HG03575 (cell line): ENCODE data around the gene TESMIN.

Experiments
- ATAC-seq: cut with Tn5 transposase; IDR thresholded peaks from one replicate; pipeline ENCODE4 v1.9.1; 2021; ENCODE audit not compliant: unreplicated experiment, insufficient number of reproducible peaks, low FRiP score; ENCODE audit errors: extremely low read depth

TESMIN gene

DNA sequence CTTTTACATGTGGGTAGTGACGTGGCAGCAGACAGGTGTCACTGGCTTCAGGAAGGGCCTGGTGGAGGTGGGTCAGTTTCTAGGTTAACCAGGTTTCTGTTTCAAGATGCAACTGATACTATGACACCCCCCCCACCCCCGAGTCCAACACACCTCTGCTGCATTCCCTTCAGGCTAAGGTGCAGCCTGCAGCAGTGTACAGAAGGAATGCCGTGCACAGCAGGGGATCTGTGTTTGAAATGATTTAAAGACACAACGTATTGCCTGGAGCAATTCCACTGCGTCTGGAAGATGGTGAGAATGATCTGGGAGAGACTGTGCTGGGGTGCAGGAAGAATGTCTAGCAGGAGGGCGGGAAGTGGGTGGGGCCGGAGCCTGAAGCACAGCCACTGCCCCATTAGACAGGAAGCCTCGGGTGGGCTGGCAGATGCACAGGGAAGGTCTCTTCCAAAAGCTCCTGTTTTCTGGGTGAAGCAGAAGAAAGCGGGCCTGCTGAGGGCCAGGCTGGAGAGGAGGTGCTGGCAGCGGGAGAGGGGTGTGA, 11.9 kb upstream of the TESMIN start:
- no peak for ATAC-seq

DNA sequence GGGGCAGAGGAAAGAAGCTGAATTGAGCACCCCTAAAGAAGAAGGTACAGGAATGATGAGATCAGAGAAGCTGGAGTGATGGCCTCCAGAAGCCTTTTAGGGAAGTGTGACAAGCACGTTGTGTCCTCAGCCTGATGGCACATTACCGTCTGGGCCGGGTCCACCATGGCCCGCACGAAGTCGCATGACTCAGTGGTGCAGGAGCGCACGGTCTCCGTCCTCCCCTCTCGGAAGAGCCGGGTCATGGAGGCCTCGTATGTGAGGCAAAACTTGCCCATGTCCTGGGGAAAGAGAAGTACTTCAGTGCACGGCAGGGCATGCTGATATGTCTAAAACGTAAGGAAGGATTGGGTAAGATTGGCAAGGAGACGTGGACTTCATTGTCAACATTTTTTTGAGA, 11.2 kb upstream of the TESMIN start:
- no peak for ATAC-seq

DNA sequence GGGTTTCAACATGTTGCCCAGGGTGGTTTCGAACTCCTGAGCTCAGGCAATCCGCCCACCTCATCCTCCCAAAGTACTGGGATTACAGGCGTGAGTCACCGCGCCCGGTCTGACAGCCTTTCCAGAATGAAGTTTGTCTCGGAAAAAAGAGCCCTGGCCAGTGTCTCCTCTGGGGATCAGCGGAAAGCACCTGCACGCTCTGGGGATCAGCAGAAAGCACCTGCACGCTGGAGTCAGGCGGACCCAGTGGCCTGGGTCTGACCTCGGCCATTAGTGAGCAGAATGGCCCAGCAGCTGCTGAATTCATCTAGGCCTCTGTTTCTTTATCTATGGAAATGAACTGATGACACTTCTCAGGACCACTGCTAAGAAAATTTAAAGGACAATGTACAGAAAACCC, 10.5 kb upstream of the TESMIN start:
- no peak for ATAC-seq

DNA sequence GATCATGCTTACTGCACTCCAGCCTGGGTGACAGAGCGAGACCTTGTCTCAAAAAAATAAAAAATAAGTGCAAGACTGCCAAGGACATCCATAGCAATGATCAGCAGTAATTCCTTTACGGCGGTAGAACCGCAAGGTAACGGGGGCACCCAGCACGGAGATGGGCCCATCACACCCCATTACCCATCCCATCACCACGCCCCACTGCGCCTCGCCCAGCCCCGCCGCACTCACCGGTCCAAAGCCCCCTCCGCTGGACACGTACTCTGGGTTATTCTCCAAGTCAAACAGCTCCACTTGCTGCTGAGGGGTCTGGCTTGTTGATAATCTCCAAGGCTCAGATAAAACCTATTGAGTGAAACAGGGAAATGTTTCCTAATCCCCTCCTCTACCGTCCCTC, 8.7 kb upstream of the TESMIN start:
- ATAC-seq = no peak

DNA sequence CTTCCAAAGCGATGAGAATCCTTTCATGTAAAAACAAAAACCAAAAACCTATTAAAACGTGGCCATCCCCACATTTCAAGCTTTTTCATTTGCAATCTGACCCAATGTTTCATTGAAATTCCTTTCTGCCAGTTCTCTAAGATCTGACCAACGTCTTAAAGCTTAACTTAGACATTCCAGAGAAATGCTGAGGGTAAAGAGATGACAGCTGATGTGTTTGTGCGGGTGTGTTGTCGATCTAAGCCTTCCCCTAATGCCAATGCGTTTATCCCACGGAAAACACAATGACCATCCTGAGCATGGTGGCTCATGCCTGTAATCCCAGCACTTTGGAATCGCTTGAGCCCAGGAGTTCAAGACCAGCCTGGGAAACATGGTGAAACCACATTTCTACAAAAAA, 6.4 kb upstream of the TESMIN start:
- no peak for ATAC-seq

DNA sequence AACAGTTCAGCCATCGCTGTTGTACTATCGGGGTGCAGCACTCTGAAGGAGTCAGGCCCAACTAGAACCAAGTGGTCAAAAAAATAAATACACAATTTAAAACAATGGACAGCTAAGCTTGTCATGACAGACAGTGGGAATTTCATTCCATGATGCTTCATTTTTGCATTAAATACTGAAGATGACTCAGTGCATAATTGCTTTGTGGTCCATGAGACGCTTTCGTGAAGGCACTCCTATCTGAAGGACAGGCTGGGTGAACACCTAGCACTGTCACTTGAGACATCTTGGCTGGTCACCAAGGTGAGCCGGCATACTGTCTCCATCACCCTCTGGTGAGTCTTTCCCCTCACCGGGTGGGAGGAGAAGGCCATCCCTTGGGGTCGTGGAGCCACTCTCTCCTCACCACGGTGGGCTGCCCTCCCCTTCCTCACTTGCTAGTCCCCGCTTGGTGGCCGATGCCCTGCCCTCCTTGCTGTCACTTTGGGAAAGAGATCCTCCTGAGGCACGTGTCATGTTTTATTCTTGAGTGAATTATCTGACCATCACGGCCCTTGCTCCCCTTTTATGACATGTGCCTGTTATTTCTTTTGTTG, 4.9 kb upstream of the TESMIN start:
- ATAC-seq = no peak

DNA sequence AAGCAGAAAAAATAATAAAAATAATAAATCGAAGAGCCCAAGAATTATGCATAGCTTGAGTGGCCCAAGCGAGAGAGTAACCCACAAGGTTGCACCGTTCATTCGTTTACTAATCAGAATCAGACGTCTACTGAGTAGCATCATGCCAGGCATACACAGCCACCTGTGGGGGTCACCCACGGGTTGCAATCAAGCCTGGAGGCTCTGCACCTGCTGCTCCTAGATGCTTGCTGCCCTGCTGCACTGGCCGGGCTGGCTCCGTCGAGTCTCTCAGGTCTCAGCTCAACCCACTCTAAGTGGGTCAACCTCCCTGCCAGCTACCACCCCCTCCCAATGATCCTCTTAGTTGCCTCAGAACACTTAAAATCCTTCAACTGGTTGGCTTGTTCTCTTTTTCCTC, 2.0 kb upstream of the TESMIN start:
- no peak for ATAC-seq

DNA sequence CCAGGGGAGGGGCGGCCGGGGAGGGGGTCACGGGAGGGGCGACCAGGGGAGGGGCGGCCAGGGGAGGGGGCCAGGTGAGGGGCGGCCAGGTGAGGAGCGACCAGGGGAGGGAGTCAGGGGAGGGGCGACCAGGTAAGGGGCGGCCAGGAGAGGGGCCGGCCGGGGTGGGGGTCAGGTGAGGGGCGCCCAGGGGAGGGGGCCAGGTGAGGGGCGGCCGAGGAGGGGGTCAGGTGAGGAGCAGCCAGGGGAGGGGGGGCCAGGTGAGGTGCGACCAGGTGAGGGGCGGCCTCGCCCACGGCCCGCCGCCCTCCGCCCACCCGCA, 355 bp downstream of the TESMIN start:
- ATAC-seq = no peak

DNA sequence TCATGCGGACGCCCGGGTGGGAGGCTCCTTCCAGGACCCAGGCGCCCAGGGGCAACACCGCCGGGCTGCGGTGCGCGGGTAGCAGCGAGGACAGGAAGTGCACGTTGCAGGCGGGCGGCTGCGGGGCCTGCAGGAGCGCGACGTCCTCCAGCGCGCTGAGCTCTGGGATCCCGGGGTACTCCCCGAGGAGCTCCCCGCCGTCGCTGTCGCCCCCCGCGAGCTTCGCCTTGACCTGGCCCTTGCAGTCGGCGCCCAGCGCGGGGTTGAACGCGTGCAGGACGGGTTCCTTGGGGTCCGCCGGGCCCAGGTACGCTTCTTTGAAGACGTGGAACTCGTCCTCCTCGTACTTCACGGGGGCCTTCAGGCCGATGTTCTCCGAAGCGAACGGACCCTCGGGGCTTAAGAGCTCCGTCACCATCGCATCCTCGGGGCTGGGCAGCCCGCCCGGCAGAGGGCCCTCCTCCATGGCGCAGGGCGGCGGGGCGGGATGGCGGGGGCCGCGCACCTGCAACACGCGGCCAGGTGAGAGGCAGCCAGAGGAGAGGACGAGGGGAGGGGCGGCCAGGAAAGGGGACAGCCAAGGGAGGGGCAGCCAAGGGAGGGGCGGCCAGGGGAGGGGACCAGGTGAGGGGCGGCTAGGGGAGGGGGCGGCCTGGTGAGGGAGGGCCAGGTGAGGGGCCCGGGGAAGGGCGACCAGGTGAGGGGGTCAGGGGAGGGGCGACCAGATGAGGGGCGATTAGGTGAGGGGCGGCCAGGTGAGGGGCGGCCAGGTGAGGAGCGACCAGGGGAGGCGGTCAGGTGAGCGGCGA, 921 bp downstream of the TESMIN start:
- no peak for ATAC-seq

DNA sequence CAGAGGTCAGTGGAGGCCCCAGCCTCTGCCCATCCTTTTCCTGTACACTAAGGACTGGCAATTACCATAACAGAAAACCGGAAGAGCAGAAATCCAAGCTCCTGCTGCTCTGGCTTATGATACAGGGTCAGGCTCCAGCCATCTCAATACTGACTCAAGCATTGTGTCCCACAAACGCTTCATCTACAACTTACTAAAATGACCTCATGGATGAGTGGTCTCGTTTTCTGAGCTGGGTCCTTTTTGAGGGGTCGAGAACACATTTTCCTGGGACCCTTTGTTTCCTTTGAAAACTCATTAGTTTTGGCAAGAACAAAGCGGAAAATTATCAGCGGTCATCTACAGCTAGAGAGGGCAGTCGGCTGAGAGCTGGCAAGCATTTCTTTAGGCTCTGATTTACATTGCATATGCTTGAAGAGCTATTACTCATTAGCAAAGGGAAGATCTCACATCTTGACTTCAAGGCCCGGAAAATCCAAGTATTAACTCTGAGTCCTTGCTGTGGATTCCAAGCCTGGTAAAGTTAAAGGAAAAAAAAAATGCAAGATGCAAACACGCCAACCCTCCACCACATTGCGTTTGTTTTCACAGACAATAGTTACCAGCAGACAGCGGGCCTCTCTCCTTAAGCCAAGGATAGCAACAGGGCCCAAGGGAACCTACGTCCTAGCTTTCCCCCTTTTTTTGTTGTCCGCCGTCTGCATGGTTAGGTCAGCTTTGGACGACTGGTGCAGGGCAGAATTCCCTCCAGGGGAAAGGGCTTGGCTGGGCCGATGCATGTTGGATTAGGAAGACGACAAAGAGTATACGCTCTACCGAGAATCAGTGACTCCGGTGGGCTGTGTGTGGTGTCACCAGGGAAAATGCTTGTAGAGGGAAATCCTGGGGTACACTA, 1.8 kb downstream of the TESMIN start:
- no peak for ATAC-seq

DNA sequence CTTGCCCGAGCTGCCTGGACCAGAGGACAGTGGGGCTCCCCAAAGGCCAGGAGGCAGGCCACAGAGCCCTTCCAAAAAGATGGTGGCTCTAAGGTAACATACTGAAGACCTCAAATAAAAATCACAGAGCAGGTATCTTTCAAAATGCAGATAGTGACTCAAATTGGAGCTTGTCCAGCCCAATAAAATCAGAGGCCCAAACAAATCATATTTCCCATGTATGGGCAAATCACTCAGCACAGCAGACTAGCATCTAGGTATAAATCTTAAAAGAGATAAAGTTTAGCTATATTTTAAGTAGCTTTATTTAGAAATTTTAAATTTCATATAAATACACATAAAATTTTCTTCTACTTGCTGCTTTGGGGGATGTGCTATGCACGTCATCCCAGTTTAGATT, 3.3 kb downstream of the TESMIN start:
- ATAC-seq = no peak

DNA sequence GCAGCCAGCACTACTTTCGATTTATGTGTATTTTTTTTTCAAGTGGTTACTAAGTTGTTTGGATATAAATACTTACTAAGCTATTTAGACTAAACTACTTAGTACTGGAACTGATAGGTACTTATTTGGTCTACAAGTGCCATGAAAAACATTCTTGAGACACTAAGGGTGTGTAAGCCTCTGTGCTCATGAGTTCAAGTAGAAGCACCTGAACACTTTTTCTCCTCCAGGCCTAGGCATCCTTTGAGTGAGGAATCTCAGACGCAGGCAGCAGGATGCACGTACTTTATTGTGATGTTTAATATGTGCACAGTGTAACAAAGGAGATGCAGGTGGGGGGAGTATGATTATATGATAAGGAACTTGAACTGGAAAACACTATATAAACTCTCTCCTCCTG, 7.8 kb downstream of the TESMIN start:
- no peak for ATAC-seq

DNA sequence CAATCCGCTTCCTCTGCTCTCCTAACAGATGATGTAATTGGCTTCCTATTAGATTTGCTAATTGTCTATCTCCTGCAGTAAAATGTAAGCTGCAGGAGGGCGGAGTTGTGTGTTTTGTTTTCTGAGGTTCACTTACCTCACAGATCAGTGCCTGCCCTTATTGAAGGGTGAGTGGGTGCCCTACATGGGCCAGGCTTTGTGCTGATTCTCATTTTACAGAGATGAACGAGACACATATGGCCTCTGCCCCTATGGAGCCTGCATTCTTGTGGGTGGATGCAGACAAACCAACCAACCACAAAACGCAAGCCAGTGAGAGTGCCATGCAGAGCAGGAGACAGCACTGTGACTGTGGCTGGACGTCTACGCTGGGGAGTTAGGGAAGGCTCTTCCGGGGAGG, 9.9 kb downstream of the TESMIN start:
- no peak for ATAC-seq

DNA sequence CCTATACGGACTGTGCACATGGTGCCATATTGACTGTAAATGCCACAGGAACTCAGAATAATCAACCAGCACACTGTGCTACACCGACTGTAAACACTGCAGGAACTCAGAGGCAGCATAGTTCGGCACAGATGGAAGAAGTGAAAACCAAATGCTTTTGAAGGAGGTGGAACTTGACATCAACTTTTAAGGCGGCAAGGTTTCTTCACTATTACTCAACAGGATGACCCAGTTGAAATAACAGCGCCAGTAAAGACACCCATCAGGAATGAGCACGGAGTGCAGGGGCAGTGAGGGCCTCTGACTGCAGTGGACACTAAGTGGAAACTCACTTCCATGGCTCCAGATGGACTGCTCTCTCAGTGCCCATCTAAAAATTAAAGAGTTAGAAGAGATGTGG, 15.7 kb downstream of the TESMIN start:
- ATAC-seq = no peak

DNA sequence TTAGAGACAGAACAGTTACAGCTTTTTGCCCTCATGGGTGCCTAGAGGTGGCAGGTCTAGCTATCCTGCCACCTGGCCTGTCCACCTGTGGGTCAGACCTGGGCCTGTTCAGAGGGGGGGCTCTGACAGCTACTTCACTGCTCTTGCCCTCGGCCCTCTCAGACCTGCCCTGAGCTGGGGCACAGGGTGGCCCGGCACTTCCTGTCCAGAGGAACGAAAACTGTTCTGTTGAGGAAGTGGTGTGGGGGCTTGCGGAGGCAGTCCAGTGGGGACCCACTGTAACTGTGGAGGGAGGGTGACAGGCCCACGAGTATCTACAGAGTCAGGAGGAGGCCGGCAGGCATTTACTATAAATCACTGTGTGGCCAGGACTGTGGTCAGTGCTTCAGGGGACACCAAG, 16.2 kb downstream of the TESMIN start:
- ATAC-seq = no peak

DNA sequence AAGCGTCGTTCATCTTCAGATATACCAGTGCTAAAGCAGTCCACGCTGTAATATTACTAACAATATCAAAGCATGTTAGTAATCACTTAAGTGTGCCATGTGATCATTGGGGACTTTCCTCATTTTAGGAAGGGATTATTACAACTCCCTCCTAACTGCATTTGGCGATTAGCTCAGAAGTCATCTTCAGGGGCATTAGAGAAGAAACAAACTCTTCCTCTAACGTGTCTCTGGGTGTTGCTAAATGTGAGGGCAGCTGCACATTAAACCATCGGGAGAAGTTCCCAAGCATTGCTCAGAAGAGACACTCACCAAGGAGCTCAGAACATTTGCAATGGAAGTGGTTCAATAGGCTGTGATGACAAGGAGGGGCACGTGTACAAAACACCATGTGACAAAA, 17.2 kb downstream of the TESMIN start:
- ATAC-seq = no peak

DNA sequence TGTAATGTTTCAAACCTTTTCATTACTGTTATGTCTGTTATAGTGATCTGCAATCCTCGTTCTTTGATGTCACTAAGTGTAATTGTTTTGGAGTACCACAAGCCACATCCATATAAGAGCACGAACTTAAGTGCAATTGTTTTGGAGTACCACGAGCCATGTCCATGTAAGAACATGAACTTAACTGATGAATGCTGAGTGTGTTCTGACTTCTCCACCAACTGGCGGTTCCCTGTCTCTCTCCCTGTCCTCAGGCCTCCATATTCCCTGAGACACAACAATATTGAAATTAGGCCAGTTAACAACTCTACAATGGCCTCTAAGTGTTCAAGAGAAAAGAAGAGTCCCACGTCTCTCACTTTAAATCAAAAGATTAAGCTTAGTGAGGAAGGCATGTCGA, 23.5 kb downstream of the TESMIN start:
- no peak for ATAC-seq

DNA sequence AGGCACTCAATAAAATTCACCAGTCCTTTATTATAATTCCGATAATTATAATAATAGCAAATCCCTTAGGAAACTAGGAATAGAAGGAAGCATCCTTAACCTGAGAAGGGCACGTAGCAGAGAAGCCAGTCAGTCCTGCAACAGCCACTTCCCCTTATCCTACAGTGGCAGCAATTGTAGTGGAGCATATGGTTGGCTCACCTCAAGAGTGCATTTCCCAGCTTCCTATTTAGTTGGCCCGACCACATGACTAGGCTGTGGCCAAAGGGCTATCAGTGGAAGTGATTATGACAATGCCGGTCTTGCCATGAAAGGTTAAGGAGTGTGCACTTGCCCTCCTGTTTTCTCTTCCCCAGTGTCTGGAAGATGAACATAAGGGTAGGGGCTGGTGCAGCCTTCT, 27.0 kb downstream of the TESMIN start:
- ATAC-seq = no peak

DNA sequence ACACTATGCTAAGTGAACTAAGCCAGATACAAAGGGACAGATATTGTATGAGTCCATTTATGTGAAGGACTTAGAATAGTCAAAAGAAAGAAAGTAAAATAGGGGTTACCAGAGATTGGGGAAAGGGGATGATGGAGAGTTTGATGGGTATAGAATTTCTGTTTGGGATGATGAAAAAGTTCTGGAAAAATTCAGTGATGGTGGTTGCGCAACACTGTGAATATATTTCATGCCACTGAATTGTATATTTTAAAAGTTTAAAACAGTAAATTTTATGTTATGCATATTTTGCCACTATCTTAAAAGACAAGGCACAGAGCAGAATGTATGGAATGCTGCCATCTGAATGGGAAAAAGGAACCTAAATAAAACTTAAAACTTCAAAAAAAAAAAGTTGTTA, 29.2 kb downstream of the TESMIN start:
- ATAC-seq = no peak

DNA sequence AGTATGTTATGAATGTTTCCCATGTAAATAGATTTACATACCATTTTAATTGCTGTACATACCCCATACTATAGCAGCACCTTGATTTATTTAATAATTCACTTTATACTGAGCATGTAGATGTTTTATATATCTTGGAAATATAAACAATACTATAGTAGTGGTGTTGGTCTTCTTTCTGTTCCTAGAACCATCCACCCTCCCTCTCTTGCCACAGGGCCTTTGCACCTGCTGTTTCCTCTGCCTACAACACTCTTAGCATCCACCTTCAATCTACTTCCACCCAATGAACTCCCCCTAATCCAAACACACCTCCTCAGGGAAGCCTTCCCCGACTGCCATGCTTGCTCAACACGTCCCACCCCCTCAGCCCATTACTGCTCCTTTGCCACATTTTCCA, 30.2 kb downstream of the TESMIN start:
- no peak for ATAC-seq
